LHCN-M2 (cell line): ENCODE data around the gene CCDC197. TPM values are rescaled to one million over a fixed set of nuclear protein-coding genes. Genes with fewer than 3 reads are reported as not detected.

Source experiments
- DNase-seq: peaks from one replicate; pipeline ENCODE4 v3.0.0-alpha.2; 2012; ENCODE audit warnings: low read depth
- total RNA-seq: library from RNA; depleted of rRNA; stranded (reverse); fragments of >200 nt; gene quantifications from 2 replicates; pipeline ENCODE4 v1.2.3, GENCODE V29; 2014

CCDC197 gene
- total RNA-seq, 1 experiment from 2014 or later, result not detected

DNA sequence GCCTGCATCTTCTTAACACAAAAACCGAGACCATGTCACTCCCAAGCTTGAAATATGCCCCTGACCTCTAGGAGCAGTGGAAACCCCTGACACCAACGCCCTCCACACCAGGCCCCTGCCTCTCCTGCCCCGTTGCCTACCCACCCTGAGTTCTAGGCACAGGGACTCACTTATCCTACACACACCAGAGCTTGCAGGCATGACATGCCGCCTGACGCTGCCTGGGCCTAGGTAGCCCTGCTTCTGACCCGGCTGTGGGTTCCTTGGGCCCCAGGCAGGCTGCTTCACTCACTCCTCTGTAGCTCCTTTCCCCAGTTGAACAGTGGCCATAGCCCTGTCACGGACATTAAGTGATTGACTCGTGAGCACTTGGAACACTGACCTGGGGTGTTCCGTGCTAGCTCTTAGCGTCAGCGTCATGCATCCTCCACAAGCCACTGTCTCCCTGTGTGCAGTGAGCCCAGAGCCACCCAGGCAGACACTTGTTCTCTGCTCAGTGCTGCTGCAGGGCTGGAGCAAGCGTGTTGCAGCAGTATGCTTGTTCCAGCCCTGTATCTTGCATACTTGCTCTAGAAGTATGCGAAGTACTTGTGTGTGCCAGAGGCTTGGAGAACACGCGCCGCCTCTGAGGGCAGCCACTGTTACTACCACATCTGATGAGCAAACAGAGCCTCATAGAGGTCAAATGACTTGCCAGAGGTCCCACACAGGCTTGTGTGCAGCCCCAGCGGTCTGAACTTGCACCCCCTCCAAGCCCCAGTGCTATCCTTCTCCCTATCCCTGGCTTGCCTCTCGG, 44.6 kb downstream of the CCDC197 start:
- peak; percentile 37 for DNase-seq

DNA sequence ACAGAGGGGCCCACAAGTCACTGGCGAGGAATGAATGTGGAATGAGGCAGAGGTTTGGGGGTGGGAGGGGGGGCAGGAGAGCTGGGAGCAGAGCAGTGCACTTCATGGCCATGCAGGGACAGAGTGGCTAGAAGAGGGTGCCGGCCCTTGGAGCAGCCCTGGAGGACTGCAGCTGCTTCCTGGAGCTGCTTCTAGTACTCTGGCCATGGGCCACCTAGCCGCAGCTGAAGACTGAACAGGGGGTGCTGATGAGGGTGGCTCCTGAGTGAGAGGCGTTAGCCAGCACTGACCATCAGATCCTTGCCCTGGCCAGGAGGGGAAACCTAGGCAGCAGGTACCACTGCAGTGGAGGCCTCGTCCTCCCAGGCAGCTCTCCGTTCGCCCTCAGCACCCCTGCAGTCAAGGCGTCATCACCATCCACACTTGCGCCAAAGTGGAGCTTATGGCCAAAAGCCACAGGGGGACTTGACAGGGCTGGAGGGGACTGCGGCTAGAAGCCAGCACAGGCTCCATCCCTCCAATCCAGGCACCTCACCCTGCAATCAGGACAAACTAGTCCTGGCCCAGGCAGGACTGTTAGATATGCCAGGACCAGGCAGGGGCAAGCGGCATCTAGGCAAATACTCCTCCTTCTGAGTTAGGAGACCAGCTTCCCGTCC, 45.5 kb downstream of the CCDC197 start:
- DNase-seq, result no peak

DNA sequence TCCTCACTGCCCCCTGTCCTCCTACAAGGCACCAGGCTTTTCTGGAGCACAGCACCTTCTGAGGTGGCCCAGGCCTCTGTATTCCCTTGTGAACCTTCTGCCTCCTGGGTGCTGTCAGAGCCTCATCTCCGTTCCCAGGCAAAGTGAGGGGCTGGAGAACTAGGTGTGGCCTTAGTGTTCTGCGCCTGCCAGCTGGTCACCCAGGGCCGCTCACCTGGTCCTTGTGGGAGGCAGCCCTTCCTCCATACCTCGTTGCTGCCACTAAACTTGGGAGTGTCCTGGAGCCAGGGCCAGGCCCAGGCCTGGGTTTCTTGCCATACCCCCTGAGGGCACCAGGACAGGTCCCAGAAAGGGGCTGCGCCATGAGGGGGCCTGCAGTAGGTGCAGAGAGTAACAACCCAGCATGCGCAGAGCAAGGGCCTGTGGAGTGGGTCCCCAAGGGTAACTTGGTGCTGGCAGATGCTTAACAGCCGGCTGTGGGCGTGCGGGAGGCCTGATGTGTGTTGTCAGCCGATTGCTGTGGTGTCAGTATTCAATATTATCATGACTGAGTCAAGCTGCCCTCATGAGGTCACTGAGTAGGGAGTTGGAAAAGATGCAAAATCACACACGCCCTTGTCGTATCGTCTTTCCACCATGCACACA, 46.1 kb downstream of the CCDC197 start:
- peak; percentile 18 for DNase-seq

DNA sequence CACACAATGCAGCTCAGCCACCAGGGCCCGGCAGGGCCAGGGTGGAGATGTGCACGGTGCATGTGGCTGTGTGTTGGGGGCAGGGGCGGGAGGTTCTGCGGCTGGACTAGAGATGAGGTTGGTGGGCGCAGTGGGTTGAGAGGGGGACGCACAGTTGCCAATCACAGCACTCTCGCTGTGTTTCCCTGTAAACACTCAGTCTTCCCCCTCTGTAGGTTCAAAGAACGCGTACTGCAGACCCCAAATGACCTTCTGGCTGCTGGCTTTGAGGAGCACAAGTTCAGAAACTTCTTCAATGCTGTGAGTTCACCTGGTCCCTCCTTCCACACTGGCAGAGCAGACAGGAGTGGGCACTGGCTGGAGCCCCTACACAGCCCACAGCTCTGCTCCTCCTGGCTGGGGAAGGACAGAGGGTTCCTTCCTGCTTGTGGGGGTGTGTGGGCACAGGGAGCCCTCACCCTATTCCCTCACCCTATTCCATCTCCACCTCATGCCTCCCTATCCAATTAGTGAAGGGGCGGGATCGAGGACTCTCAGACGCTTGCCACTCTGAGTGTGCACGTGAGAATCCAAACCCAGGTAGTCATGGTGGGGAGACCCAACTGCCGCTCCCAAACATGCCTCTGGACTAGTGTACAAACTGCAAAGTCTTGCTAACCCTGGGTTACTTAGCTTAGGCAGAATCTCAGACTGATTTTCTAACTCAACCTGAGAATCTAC, 46.8 kb downstream of the CCDC197 start:
- no peak for DNase-seq

DNA sequence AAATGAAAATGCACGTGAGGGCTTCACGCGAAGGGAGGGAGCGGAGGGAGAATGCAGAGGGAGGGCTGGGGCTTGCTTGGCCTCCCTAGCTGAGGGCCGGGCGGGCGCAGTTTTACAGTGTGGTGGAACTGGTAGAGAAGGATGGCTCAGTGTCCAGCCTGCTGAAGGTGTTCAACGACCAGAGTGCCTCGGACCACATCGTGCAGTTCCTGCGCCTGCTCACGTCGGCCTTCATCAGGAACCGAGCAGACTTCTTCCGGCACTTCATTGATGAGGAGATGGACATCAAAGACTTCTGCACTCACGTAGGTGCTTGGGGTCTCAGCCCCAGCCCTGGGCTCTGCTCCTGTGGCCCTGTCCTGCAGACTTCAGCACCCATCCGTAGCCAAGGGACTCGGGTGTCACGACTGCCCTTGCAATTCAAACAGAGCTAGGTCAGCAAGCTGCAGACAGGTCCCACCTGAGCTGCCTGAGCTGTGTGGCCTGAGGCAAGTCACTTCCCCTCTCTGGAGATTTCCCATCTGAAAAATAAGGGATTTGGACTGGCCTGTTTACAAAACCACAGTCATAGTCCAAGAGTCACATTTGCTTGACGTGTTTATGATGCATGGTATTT, 47.5 kb downstream of the CCDC197 start:
- DNase-seq, result no peak

DNA sequence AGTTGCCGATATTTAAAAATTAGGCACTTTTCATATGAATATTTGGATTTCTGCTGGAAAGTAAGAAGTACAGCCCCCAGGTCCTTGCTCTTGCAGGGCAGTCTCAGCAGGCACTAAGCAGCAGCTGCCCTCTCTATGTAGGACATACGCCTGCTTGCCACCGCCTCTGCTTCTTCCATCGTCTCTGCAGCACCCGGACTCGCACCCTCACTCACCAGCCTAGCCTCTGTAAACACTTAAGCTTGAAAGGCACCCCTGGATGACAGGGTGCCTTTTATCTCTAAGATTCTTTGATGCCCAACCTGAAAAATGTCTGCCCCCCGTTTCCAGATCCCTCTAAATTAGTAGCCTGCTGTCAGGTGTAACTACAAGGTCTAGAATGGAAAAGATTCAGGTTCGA, 48.0 kb downstream of the CCDC197 start:
- no peak for DNase-seq

DNA sequence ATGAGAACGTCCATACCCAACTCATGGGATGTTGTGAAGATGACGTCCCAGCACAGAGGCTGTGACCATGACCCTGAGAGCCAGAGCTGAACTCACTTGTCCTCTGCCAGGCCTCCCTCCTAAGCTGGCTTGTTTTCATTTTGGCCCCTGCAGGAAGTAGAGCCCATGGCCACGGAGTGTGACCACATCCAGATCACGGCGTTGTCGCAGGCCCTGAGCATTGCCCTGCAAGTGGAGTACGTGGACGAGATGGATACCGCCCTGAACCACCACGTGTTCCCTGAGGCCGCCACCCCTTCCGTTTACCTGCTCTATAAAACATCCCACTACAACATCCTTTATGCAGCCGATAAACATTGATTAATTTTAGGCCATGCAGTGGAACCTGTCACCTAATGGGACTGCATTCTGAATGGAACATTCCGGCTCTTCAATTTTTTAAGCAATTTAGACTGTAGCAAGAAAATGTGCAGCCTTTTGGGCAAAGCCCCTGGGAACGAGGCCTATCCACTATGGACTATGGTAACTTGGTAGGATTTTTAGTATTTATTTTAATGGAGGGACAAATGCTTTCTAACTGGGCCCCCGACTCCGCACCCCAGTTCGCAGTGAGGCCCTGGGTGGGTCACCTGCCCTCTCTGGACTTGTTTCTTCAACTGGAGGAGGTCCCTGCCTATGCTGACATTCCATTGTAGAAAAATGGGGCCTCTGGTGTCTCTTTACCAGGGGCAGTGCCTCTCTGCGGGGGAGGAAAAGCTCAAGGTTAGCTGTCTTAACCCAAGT, 48.7 kb downstream of the CCDC197 start:
- no peak for DNase-seq

DNA sequence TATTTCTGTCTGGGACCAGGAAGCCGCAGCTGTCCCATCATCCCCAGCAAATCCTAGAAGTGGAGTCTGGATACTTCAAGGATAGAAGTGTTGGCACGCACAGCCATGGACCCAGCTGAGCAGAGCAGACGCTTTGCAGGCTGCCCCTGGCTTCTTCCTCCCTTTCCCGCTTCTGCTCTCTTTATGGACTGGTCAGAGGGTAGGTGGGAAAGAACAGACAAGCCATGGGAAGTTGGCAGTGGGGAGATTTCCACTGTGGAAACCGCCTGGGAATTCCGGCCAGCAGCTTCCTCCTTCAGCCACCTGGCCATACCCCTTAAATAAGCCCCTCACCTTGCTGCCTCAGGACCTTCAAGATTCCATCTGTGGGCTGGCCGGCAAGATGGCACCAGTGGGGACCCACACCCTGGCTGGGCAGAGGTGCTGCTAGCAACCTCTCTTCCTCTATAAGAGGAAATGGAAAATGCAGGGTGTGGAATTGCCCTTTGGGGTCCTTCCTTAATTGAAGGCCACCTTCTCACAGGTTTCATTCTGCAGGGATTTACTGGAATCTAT, 49.7 kb downstream of the CCDC197 start:
- DNase-seq, result no peak

DNA sequence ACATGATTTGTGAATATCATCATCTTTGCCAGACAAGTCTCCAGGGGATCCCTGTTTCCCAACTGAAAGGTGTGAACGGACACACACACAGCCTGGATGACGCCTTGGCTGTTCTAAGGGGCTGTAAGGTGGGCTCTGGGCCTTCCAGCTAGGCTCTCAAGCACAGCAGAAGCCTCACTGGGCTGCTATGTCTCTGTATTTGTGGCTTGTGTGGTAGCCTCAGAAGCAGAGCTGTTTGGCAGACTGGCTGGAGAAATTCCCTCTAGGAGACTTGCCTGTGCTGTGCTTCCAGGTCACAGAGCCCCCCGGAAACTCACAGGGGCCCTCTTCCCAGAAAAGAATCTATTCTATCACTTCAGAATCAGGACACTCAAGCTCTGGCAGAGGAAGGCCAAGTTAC, 50.5 kb downstream of the CCDC197 start:
- DNase-seq, result no peak

DNA sequence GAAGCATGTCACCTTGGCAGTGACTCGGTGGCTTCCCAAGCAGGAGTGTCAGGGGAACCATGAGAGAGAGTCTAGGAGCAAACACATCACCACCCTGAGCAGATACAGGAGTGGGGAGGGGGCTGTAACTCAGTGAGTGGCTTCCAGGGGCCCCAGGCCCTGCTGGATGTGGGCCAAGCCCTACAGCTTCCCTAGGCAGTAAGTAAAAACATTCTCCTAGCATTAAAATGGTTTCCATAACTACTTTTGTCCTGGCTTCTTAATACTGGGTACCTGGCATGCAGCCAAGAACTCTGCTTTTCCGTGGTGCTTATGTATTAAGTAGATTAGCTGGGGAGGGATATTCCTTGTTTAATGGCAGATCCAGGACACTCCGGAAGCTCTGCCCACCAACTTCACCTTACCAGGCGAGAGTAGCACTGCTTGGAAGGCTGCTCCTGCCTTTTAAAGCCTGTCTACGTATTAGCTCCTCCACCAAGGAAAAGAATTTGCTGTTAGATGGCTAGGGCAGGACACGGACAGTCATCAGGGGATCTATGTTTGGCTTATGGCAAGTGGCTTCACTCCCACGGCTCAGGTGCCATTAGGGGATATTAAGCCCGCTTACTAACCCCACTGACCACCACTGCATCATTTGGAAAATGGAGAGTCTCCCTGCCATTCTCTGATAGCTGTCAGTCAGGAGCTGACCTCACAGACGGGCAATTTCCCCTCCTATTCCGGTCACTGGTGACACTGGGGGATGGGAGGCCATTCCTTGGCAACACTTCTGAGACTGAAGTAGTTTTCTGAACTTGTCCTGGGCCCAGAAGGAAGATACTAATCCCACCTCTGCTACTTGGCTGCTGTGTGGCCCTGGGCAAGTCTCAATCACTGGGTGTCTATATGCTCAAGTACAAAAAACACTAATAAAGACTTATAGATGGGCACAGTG, 51.9 kb downstream of the CCDC197 start:
- no peak for DNase-seq

DNA sequence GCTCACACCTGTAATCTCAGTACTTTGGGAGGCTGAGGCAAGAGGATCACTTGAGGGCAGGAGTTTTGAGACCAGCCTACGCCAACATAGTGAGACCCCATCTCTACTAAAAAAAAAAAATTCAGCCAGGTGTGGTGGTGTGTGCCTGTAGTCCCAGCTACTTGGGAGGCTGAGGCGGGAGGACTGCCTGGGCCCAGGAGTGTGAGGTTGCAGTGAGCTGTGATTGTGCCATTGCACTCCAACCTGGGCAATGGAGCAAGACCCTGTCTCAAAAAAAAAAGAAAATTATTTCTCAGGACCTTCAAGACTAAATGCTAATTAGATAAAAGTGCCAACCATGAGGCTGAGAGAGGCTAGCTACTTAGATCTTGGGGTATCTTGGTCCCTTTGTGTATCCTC, 52.5 kb downstream of the CCDC197 start:
- no peak for DNase-seq

DNA sequence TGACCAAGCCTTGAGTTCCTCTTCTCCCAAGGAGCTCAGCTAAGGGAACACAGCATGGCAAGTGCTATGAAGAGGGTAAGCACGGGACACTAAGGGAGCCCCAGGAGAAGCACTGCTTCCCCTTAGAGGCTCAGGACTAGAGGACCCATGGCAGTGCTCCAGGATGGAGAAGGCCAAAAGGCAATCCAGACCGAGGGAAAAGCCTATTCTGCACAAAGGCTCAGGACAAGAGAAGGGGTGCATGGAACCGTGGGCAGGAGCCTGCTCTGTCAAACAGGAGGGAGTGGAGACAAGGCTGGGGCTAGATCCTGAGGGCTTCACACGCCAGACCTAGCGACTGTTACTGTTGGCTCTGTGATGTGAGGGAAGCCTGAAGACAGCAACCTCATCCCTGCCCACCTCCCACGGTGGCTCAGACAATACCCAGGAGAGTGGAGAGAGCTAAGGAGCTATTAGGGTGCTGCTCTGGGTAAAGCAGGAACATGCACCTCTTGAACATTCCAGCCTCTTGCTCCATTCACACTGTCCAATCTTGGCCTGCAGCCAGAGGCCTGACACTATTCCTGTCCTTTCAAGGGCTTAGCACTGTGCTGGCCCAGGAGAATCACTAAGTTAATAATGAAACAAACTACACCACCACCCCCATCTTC, 53.3 kb downstream of the CCDC197 start:
- DNase-seq, result no peak

DNA sequence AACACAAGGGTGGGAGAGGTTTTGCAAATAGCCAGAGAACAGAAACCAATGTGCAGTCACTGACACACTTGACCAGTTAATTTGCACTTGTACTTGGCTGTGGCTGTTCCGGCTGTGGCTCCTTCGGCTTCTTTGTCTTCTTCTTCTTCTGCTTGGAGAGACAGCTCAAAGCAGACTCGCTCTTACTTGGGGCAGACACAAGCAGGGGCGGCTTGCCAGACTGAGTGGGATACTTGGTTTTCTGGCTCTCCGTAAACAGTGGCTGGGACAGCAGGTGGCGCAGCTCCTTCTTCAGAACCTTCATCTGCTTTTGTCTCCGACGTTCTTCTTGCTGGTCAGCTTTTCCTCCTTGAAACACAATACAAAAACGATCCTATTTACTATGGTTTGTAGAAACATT, 54.0 kb downstream of the CCDC197 start:
- DNase-seq, result no peak

DNA sequence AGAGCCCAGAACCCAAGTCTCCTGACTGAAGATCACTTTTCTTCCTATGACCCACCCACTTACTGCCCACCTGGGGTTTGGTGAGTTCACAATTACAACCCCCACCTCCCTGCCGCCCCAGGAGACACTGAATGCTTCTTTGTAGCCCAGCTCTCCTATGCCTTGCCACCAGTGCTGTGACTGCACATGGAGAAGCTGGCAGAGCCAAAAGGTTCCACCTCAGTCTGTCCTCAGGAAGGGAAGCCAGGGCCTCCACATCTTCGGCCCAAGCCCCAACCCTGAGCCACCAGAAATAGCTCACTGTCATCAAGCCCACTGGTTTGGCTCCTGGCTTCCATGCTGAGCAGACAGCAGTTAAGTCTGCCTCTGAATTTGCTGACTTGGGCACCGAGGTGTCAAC, 54.7 kb downstream of the CCDC197 start:
- no peak for DNase-seq

DNA sequence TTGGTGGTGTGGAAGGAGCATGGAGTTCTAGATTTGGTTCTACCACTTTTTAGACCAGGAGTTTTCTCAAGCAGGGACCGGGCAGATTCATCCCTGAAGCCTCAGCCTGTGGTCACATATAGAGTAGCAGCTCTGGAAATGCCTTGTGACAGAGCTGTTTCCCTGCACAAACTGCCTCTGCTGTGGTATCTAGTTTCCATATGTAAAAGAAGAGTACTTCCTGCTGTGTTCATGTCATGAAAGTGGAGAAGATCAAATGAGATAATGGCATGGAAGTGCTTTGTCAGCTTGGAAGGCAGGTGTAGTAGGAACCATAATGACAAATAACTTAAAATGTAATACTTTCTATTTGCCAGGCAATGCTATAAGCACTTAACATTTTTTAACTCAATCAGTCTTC, 55.1 kb downstream of the CCDC197 start:
- DNase-seq, result no peak

DNA sequence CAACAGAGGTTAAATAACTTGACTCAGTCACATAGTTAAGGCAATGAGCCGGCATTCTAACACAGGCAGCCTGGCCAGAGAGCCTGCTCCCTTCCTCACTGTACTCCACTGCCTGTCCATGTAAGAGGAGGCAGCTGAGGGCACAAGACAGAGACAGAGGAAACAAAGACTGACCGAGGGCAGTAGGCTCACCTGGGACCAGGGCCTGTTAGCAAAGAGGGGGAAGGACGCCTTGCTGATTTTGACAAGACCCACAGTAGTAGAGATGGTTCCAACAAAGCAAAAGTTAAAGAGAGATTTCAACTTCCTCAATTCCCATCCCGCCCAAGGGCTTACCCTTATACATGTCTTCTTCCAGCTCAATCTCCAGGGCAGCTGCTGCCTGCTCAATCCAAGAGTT, 55.6 kb downstream of the CCDC197 start:
- DNase-seq, result no peak

DNA sequence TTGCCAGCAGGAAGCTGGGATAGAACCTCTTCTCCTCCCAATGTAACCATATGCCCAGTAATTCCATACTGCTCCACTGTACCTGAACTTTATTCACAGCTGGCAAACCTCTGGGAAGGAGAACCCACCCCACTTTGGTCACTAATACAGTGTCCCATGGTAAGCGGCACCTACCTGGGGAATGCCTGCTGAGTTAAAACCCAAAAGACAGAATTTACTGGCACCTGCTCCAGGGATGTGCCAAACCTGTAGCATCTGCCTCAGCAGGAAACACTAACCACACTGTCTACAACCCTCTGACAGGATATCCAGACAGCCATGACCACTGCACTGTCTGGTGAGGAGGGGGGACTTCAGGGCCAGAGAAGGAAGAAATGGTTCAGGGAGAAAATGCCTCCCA, 57.3 kb downstream of the CCDC197 start:
- DNase-seq, result no peak

DNA sequence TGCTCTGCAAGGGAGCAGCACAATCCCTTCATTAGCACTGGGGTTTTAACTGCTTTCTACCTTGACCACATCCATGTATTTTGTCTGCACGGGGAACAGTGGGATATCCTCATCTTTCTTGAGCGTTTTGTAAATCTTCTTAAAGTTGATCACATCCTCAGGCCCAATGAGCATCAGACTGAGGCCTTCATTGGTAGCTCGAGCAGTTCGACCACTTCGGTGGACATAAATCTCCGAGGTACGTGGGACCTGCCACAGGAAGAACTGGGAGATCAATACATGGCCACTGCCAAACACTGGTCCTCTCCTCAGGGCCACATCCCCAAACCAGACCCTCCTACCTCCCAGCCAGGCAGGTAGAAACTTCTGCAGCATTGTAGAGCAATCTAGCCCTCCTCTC, 57.8 kb downstream of the CCDC197 start:
- DNase-seq, result no peak
